LNCaP clone FGC (cell line): Measurements from ENCODE around the gene COL18A1.

Source experiments
- DNase-seq: peaks from one replicate; pipeline ENCODE4 v3.0.0-alpha.2; 2011; ENCODE audit warnings: low read depth
- H3K4me3 ChIP-seq: 2 replicates; pipeline ENCODE4 v1.5.1; 2011; ENCODE audit warnings: mild to moderate bottlenecking, low read depth, low read length, control low read depth
- CTCF ChIP-seq: IDR thresholded peaks from 2 replicates; pipeline ENCODE4 v1.5.1; 2012; ENCODE audit warnings: mild to moderate bottlenecking; ENCODE audit not compliant: control insufficient read depth, insufficient read depth; ENCODE audit errors: extremely low read depth

The COL18A1 gene

GRCh38 chr21:45374826-45375455 lies 30.0 kb upstream of the COL18A1 start:
- no peak for DNase-seq
- H3K4me3 ChIP-seq = no peak overlapping the region
- no peak for TF ChIP-seq CTCF

DNA sequence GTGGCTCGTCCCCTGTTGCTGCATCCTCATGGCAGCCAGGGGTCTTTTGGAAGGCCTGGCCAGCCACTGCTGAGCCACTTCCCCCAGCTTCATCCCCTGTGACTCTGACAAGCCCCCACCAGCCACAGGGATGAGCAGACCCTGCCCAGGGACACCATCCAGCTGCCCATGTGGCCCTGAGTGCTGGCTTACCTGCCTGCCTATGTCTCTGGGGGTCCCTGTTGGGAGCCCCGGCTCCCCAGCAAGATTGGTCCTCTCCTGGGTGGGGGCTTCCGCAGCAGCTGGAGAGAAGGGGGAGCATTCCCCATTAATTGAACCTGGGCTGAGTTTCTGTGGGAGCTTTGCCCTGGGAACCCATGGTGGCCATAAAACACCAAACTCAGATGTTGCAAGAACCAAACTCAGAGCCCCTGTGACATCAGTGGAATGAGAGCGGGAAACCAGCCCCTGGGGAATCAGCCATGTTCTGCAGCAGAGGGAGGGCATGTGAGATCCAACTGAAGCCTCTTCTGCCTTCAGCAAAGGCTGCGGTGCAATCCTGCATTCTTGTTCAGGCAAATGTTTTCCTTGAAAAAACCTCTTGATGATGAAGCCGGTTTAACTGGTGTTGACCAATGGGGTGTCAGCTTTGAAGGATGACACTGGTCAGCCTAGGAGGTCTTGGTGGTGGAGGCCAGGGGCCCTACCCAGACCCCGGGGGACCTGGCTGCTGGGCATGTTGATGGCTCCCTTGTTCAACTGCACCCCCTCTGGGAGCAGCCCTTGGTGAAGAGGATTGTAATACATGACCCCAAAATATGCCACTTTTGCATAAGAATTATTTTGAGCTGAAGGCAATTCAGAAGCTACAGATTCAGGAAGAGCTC lies 28.3 kb upstream of the COL18A1 start:
- no peak overlapping the region for H3K4me3 ChIP-seq
- DNase-seq = no peak
- TF ChIP-seq CTCF = no peak

DNA sequence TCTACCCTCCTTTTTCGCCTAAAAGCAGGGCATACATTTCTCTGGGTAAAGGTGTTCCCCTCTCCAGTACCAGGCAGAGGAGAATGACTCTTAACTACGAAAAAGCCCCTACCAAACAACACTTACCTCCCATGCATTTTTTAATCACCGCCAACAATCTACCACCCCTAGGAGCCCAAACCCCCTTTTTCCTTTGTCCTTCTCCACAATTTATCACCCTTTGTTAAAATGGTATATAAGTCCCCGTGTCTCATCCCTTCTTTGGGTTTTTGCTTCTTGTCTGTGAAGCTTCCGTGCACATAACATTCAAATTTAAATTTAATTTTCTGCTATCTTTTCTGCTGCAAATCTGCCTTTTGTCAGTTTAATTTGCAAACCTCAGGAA lies 27.6 kb upstream of the COL18A1 start:
- DNase-seq = no peak

DNA sequence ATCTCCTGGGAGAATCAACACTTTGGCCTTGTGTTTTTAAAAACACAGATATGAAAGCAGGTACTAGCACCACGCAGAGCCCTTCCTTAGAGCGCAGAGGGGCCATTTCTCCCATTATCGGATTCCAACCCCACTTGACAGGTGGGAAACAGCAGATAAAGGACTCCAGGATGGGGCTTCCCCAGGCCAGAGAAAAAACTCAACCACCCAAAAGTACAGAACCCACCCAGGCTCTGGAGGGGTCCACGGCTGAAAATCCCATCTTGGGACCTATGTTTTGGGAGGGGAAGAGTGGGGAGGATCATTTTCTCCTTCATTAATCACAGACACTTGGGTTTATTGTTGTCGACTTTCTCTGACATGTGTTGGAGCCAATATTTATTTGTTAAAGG lies 27.1 kb upstream of the COL18A1 start:
- TF ChIP-seq CTCF = no peak
- DNase-seq = no peak
- no peak overlapping the region for H3K4me3 ChIP-seq

More for the DNA sequence above, 27.6 kb upstream of the COL18A1 start:
- no peak overlapping the region for H3K4me3 ChIP-seq
- TF ChIP-seq CTCF = no peak

- no peak for TF ChIP-seq CTCF
- DNase-seq = no peak
- H3K4me3 ChIP-seq = no peak overlapping the region
These were observed 26.6 kb upstream of the COL18A1 start for GRCh38 chr21:45378258-45378966.

- no peak for DNase-seq
- no peak overlapping the region for H3K4me3 ChIP-seq
- TF ChIP-seq CTCF = no peak
These were observed 25.6 kb upstream of the COL18A1 start for GRCh38 chr21:45379171-45379900.
